SK-N-SH treated with all-trans-retinoic acid at 6 μM for 48 hours (cell line): ENCODE data around the gene UBL7.

Experiments used
- ATAC-seq: fragments of 200-7000 bp; cut with Tn5 transposase; 3 replicates; pipeline ENCODE4 v1.9.1; 2020; ENCODE audit warnings: mild to moderate bottlenecking, moderate library complexity
- ARNTL ChIP-seq: fragments of 450-650 bp; formaldehyde crosslinking; IDR thresholded peaks from 2 replicates; pipeline ENCODE4 v1.5.0; 2020; ENCODE audit warnings: low read depth, mild to moderate bottlenecking, moderate library complexity, borderline replicate concordance
- BACH2 ChIP-seq: fragments of 250-450 bp; sonication (Bioruptor Pico); IDR thresholded peaks from 2 replicates; pipeline ENCODE4 v1.9.0; 2021; ENCODE audit warnings: mild to moderate bottlenecking, borderline replicate concordance
- CREB5 ChIP-seq: fragments of 250-450 bp; sonication (Bioruptor Pico); IDR thresholded peaks from 2 replicates; pipeline ENCODE4 v1.5.1; 2020; ENCODE audit warnings: low read depth, mild to moderate bottlenecking, moderate library complexity
- CSRNP3 ChIP-seq: fragments of 250-450 bp; sonication (Bioruptor Pico); IDR thresholded peaks from 2 replicates; pipeline ENCODE4 v1.5.1; 2021; ENCODE audit warnings: mild to moderate bottlenecking, moderate library complexity
- ESRRG ChIP-seq: fragments of 250-450 bp; sonication (Bioruptor Pico); IDR thresholded peaks from 2 replicates; pipeline ENCODE4 v1.6.1; 2021; ENCODE audit warnings: mild to moderate bottlenecking
- GLIS3 ChIP-seq: fragments of 250-450 bp; sonication (Bioruptor Pico); IDR thresholded peaks from 2 replicates; pipeline ENCODE4 v1.5.0; 2020; ENCODE audit warnings: mild to moderate bottlenecking, moderate library complexity
- ISL1 ChIP-seq: fragments of 250-450 bp; sonication (Bioruptor Pico); IDR thresholded peaks from 2 replicates; pipeline ENCODE4 v2.1.2; 2022; ENCODE audit warnings: mild to moderate bottlenecking, moderate library complexity
- OSR1 ChIP-seq: fragments of 250-450 bp; sonication (Bioruptor Pico); IDR thresholded peaks from 2 replicates; pipeline ENCODE4 v1.8.0; 2022; ENCODE audit warnings: moderate library complexity, mild to moderate bottlenecking, inconsistent platforms
- PATZ1 ChIP-seq: fragments of 250-450 bp; sonication (Bioruptor Pico); IDR thresholded peaks from 2 replicates; pipeline ENCODE4 v1.8.0; 2020; ENCODE audit warnings: mild to moderate bottlenecking, moderate library complexity, borderline replicate concordance
- POU6F1 ChIP-seq: fragments of 250-450 bp; sonication (Bioruptor Pico); IDR thresholded peaks from 2 replicates; pipeline ENCODE4 v1.8.0; 2021; ENCODE audit warnings: low read depth, mild to moderate bottlenecking, moderate library complexity, borderline replicate concordance
- PPARA ChIP-seq: fragments of 250-450 bp; sonication (Bioruptor Pico); IDR thresholded peaks from 2 replicates; pipeline ENCODE4 v1.5.0; 2020; ENCODE audit warnings: mild to moderate bottlenecking, borderline replicate concordance
- RARB ChIP-seq: fragments of 250-450 bp; sonication (Bioruptor Pico); IDR thresholded peaks from 2 replicates; pipeline ENCODE4 v1.8.0; 2021; ENCODE audit warnings: mild to moderate bottlenecking, moderate library complexity
- SNAI2 ChIP-seq: fragments of 250-450 bp; sonication (Bioruptor Pico); IDR thresholded peaks from 2 replicates; pipeline ENCODE4 v1.5.0; 2020; ENCODE audit warnings: mild to moderate bottlenecking, moderate library complexity
- TCF4 ChIP-seq: fragments of 250-450 bp; sonication (Bioruptor Pico); IDR thresholded peaks from 2 replicates; pipeline ENCODE4 v1.8.0; 2021; ENCODE audit warnings: mild to moderate bottlenecking, moderate library complexity, borderline replicate concordance
- TOX ChIP-seq: fragments of 250-450 bp; sonication (Bioruptor Pico); IDR thresholded peaks from 2 replicates; pipeline ENCODE4 v1.8.0; 2021; ENCODE audit warnings: mild to moderate bottlenecking, moderate library complexity, borderline replicate concordance
- TSHZ2 ChIP-seq: fragments of 250-450 bp; sonication (Bioruptor Pico); IDR thresholded peaks from 2 replicates; pipeline ENCODE4 v1.5.0; 2020; ENCODE audit warnings: mild to moderate bottlenecking, moderate library complexity
- ZC3H10 ChIP-seq: fragments of 250-450 bp; sonication (Bioruptor Pico); IDR thresholded peaks from 2 replicates; pipeline ENCODE4 v1.5.1; 2021; ENCODE audit warnings: mild to moderate bottlenecking, moderate library complexity
- ZFP3 ChIP-seq: fragments of 250-450 bp; sonication (Bioruptor Pico); IDR thresholded peaks from 2 replicates; pipeline ENCODE4 v1.5.0; 2020; ENCODE audit warnings: mild to moderate bottlenecking, moderate library complexity
- ZFP30 ChIP-seq: fragments of 450-650 bp; formaldehyde crosslinking; IDR thresholded peaks from 2 replicates; pipeline ENCODE4 v1.5.0; 2022; ENCODE audit warnings: mild to moderate bottlenecking, moderate library complexity
- ZNF565 ChIP-seq: fragments of 450-650 bp; formaldehyde crosslinking; conservative IDR thresholded peaks from 2 replicates; pipeline ENCODE4 v1.5.0; 2020; ENCODE audit warnings: low read depth, mild to moderate bottlenecking, moderate library complexity
- ZNF70 ChIP-seq: fragments of 450-650 bp; formaldehyde crosslinking; IDR thresholded peaks from 2 replicates; pipeline ENCODE4 v1.5.0; 2020; ENCODE audit warnings: mild to moderate bottlenecking, moderate library complexity
- ZNF8 ChIP-seq: fragments of 450-650 bp; formaldehyde crosslinking; IDR thresholded peaks from 2 replicates; pipeline ENCODE4 v1.5.0; 2020; ENCODE audit warnings: mild to moderate bottlenecking, moderate library complexity

The UBL7 gene

GRCh38 chr15:74451322-74451721 is 9.6 kb downstream of the UBL7 start:
- no peak for ATAC-seq
- TF ChIP-seq ARNTL (CRISPR knock-in tag) = no peak
- TF ChIP-seq ZNF8 = no peak
- no peak for TF ChIP-seq RARB (CRISPR knock-in tag)
- TF ChIP-seq SNAI2 (CRISPR knock-in tag) = no peak
- no peak for TF ChIP-seq ZFP30 (CRISPR knock-in tag)
- TF ChIP-seq POU6F1 (CRISPR knock-in tag) = no peak
- TF ChIP-seq TOX (CRISPR knock-in tag) = no peak
- no peak for TF ChIP-seq CSRNP3
- no peak for TF ChIP-seq ISL1 (CRISPR knock-in tag)
- no peak for TF ChIP-seq OSR1 (CRISPR knock-in tag)
- no peak for TF ChIP-seq ESRRG (CRISPR knock-in tag)
- TF ChIP-seq PATZ1 (CRISPR knock-in tag) = no peak
- no peak for TF ChIP-seq ZC3H10
- no peak for TF ChIP-seq ZNF70 (CRISPR knock-in tag)
- no peak for TF ChIP-seq PPARA
- TF ChIP-seq BACH2 = no peak
- TF ChIP-seq ZFP3 = no peak
- TF ChIP-seq, all 23 proteins: peak for 0

GRCh38 chr15:74449643-74450205 is 11.2 kb downstream of the UBL7 start:
- TF ChIP-seq ARNTL (CRISPR knock-in tag) = no peak
- no peak for TF ChIP-seq TSHZ2 (CRISPR knock-in tag)
- TF ChIP-seq RARB (CRISPR knock-in tag) = no peak
- no peak for TF ChIP-seq TCF4 (CRISPR knock-in tag)
- no peak for TF ChIP-seq GLIS3 (CRISPR knock-in tag)
- TF ChIP-seq SNAI2 (CRISPR knock-in tag) = no peak
- TF ChIP-seq ZC3H10 = no peak
- TF ChIP-seq ZNF565 (CRISPR knock-in tag) = no peak
- TF ChIP-seq ZFP3 = no peak
- no peak for TF ChIP-seq BACH2
- no peak for ATAC-seq

GRCh38 chr15:74449095-74449494 is 11.9 kb downstream of the UBL7 start:
- TF ChIP-seq PPARA = no peak
- no peak for TF ChIP-seq ZNF70 (CRISPR knock-in tag)
- TF ChIP-seq CREB5 (CRISPR knock-in tag) = no peak
- no peak for TF ChIP-seq TOX (CRISPR knock-in tag)
- no peak for TF ChIP-seq CSRNP3
- no peak for ATAC-seq
